HG02759 (cell line): ENCODE results near the gene RETN.
"Not testable (repeated sequence)": the region's sequence is repeated elsewhere in the genome, so short reads cannot be mapped to it uniquely, and the experiment has no call there.

Source experiments
- ATAC-seq: cut with Tn5 transposase; IDR thresholded peaks from one replicate; pipeline ENCODE4 v1.9.1; 2021; ENCODE audit warnings: mild to moderate bottlenecking, moderate library complexity; ENCODE audit not compliant: unreplicated experiment

RETN gene

GRCh38 chr19:7637374-7638256, 31.2 kb upstream of the RETN start:
- peak; percentile 18 for ATAC-seq

GRCh38 chr19:7638802-7639465, 29.9 kb upstream of the RETN start:
- no peak for ATAC-seq

- ATAC-seq, result no peak
Observed at GRCh38 chr19:7639863-7640348, 28.9 kb upstream of the RETN start.

GRCh38 chr19:7640803-7641202, 28.0 kb upstream of the RETN start:
- no peak for ATAC-seq

GRCh38 chr19:7641290-7642276, 27.3 kb upstream of the RETN start:
- ATAC-seq, result no peak

- ATAC-seq, result no peak
Observed at GRCh38 chr19:7642295-7643030, 26.4 kb upstream of the RETN start.

GRCh38 chr19:7643031-7643415, 25.8 kb upstream of the RETN start:
- no peak for ATAC-seq

GRCh38 chr19:7643629-7644549, 25.0 kb upstream of the RETN start:
- not testable (repeated sequence) for ATAC-seq

GRCh38 chr19:7644550-7644877, 24.3 kb upstream of the RETN start:
- ATAC-seq, result no peak

GRCh38 chr19:7645163-7645562, 23.7 kb upstream of the RETN start:
- no peak for ATAC-seq

- no peak for ATAC-seq
Observed at GRCh38 chr19:7645656-7646425, 23.0 kb upstream of the RETN start.

- ATAC-seq, result no peak
Observed at GRCh38 chr19:7646426-7646700, 22.5 kb upstream of the RETN start.

GRCh38 chr19:7647156-7647555, 21.7 kb upstream of the RETN start:
- no peak for ATAC-seq

GRCh38 chr19:7648265-7649014, 20.4 kb upstream of the RETN start:
- no peak for ATAC-seq

- ATAC-seq, result no peak
Observed at GRCh38 chr19:7650148-7650547, 18.7 kb upstream of the RETN start.

- no peak for ATAC-seq
Observed at GRCh38 chr19:7652061-7652641, 16.7 kb upstream of the RETN start.

- no peak for ATAC-seq
Observed at GRCh38 chr19:7654401-7654800, 14.4 kb upstream of the RETN start.

- no peak for ATAC-seq
Observed at GRCh38 chr19:7655581-7655980, 13.3 kb upstream of the RETN start.
